Lung (tissue), 12 donors: ENCODE measurements around the gene MORF4L2. TPM values are rescaled to one million over a fixed set of nuclear protein-coding genes. Genes with fewer than 3 reads are reported as not detected.

Experiments
- ATAC-seq: fragments of 200-7000 bp; cut with Tn5 transposase; one replicate; pipeline ENCODE4 v1.9.1; 2020; ENCODE audit warnings: moderate number of reproducible peaks; ENCODE audit not compliant: insufficient read depth, low FRiP score
- DNase-seq, 3 donors: peaks; one replicate each; pipeline ENCODE4 v3.0.0-alpha.2; 2013 to 2017
- H3K27ac ChIP-seq, 2 donors: one replicate each; pipeline ENCODE4 v1.5.1; 2013; ENCODE audit warnings: mild to moderate bottlenecking in 2 of 2, moderate library complexity in 2 of 2, control low read depth in 1 of 2, inconsistent platforms in 1 of 2, low read depth in 1 of 2, low read length in 1 of 2
- H3K27me3 ChIP-seq, 3 donors: one replicate each; pipeline ENCODE4 v1.5.1; 2013; ENCODE audit warnings: low read length in 2 of 3; ENCODE audit not compliant: control insufficient read depth in 3 of 3, insufficient read depth in 3 of 3
- H3K36me3 ChIP-seq, 4 donors: one replicate each; pipeline ENCODE4 v1.5.1; 2013; ENCODE audit warnings: low read length in 4 of 4, mild to moderate bottlenecking in 1 of 4, moderate library complexity in 1 of 4; ENCODE audit not compliant: control insufficient read depth in 4 of 4, insufficient read depth in 4 of 4
- H3K4me1 ChIP-seq, 5 donors: one replicate each; pipeline ENCODE4 v1.5.1; 2013; ENCODE audit warnings: low read length in 5 of 5, mild to moderate bottlenecking in 2 of 5, moderate library complexity in 1 of 5; ENCODE audit not compliant: control insufficient read depth in 5 of 5, insufficient read depth in 5 of 5
- H3K4me3 ChIP-seq: one replicate; pipeline ENCODE4 v1.5.1; 2013; ENCODE audit warnings: mild to moderate bottlenecking, control low read depth, moderate library complexity
- H3K9ac ChIP-seq, 2 donors: one replicate each; pipeline ENCODE4 v1.5.1; 2013; ENCODE audit warnings: low read length in 2 of 2, control low read depth in 1 of 2; ENCODE audit not compliant: insufficient read depth in 1 of 2
- H3K9me3 ChIP-seq, 4 donors: one replicate each; pipeline ENCODE4 v1.5.1; 2013; ENCODE audit warnings: low read length in 3 of 4, mild to moderate bottlenecking in 1 of 4, moderate library complexity in 1 of 4; ENCODE audit not compliant: control insufficient read depth in 4 of 4, insufficient read depth in 3 of 4
- CTCF ChIP-seq: IDR thresholded peaks from 2 replicates; pipeline ENCODE4 v1.5.1; 2012; ENCODE audit warnings: mild to moderate bottlenecking; ENCODE audit errors: control extremely low read depth, extremely low read depth
- WGBS, 2 donors: extraction: QIAGEN DNeasy Blood & Tissue Kit; methylation state at CpG; one replicate each; pipeline ENCODE4 v1.1.7; 2013; 5-methylcytosine and 5-hydroxymethylcytosine counted together
- polyA plus RNA-seq, 2 donors: library from polyadenylated mRNA; stranded (reverse); fragments of 200-250 nt; gene quantifications; one replicate each; pipeline ENCODE4 v1.2.1, GENCODE V29; 2013
- total RNA-seq, 2 donors: library from RNA; depleted of rRNA in 1 of 2; stranded (reverse); fragments of >200 nt in 1 of 2; gene quantifications; one replicate each; pipeline ENCODE4 v1.2.1, GENCODE V29; 2014 to 2021
- donor health status: control.
- donor health status: control.
- donor health status: Bipolar disorder and iron deficiency.
- donor health status: healthy.
- donor health status: DM: yes; HTN: yes; CAD: no.

Gene MORF4L2
- total and polyA plus RNA-seq, 4 donors = 180 to 321 (median 250) TPM

GRCh38 chrX:103681443-103681842 lies 5.1 kb downstream of the MORF4L2 start:
- no peaks in the 10 kb centered on the region for H3K9me3 ChIP-seq
- ATAC-seq (no peak), DNase-seq (no peak)
- H3K9ac ChIP-seq = no peak overlapping the region
- H3K4me3 ChIP-seq = no peak overlapping the region
- peaks cover 0 to 6% (median 0%) of the 10 kb centered on the region in 5 donors for H3K4me1 ChIP-seq
- H3K36me3 ChIP-seq = peaks cover 3 to 14% (median 9%) of the 10 kb centered on the region in 4 donors
- H3K27ac ChIP-seq = no peak overlapping the region
- H3K27me3 ChIP-seq = peaks cover 0 to 20% (median 5%) of the 10 kb centered on the region in 3 donors
- no peak for TF ChIP-seq CTCF
- 81 to 85% methylated on average over 2 of the region's 2 CpGs for WGBS, 2 donors

- Histone ChIP-seq H3K36me3 (peaks cover 0 to 14% (median 7%) of the 10 kb centered on the region in 4 donors), H3K4me1 (no peaks in the 10 kb centered on the region), H3K27ac (no peak overlapping the region), H3K9ac (no peak overlapping the region), H3K4me3 (no peak overlapping the region), H3K9me3 (no peaks in the 10 kb centered on the region), H3K27me3 (peaks cover 0 to 32% (median 11%) of the 10 kb centered on the region in 3 donors)
- no peak for ATAC-seq
- WGBS, 2 donors = 73 to 89% methylated on average over 5 of the region's 5 CpGs
- TF ChIP-seq CTCF = no peak
- no peak for DNase-seq
These were observed 8.1 kb downstream of the MORF4L2 start for GRCh38 chrX:103678199-103678993.

- DNase-seq (no peak), ATAC-seq (no peak)
- Histone ChIP-seq H3K36me3 (peaks cover 0 to 10% (median 6%) of the 10 kb centered on the region in 4 donors), H3K9me3 (no peaks in the 10 kb centered on the region), H3K27ac (no peak overlapping the region), H3K27me3 (peaks cover 0 to 43% (median 18%) of the 10 kb centered on the region in 3 donors), H3K4me3 (no peak overlapping the region), H3K4me1 (no peaks in the 10 kb centered on the region), H3K9ac (no peak overlapping the region)
- no peak for TF ChIP-seq CTCF
- WGBS, 2 donors = 66 to 84% methylated on average over 8 of the region's 8 CpGs
These were observed 11.7 kb downstream of the MORF4L2 start for GRCh38 chrX:103674531-103675454.
